SK-N-MC (cell line): ENCODE results near the gene NSD1.

ENCODE experiments used
- DNase-seq: peaks from one replicate; pipeline ENCODE4 v3.0.0-alpha.2; 2011; ENCODE audit warnings: low read depth, low spot score
- H3K27ac ChIP-seq: fragments of 200-600 bp; sonication (generic); 2 replicates; pipeline ENCODE4 v1.5.1; 2016; ENCODE audit warnings: mixed run types
- H3K36me3 ChIP-seq: fragments of 200-600 bp; sonication (generic); 2 replicates; pipeline ENCODE4 v1.6.1; 2017; ENCODE audit warnings: antibody characterized with exemption, low read length, mixed read lengths; ENCODE audit not compliant: insufficient read depth
- H3K4me3 ChIP-seq: fragments of 200-600 bp; sonication (generic); 2 replicates; pipeline ENCODE4 v1.5.1; 2016
- H3K9ac ChIP-seq: fragments of 200-600 bp; sonication (generic); 2 replicates; pipeline ENCODE4 v1.8.0; 2017; ENCODE audit warnings: mixed run types, mixed read lengths; ENCODE audit not compliant: insufficient read length
- H3K9me3 ChIP-seq: fragments of 200-600 bp; sonication (generic); 2 replicates; pipeline ENCODE4 v1.6.1; 2017; ENCODE audit warnings: low read depth, mild to moderate bottlenecking, antibody characterized with exemption, low read length, moderate library complexity, mixed read lengths
- EZH2 ChIP-seq: fragments of 200-600 bp; sonication (generic); IDR thresholded peaks from one replicate; pipeline ENCODE4 v1.6.1; 2017; ENCODE audit warnings: antibody characterized with exemption
- FOXP2 ChIP-seq: optimal IDR thresholded peaks from 2 replicates; pipeline ENCODE3; 2011; ENCODE audit warnings: mild to moderate bottlenecking, moderate library complexity; ENCODE audit not compliant: insufficient read depth; ENCODE audit errors: extremely low read length, control extremely low read depth
- POLR2AphosphoS5 ChIP-seq: IDR thresholded peaks from 2 replicates; pipeline ENCODE4 v1.6.1; 2012; ENCODE audit warnings: mild to moderate bottlenecking, low read depth, low read length, borderline replicate concordance

The NSD1 gene

DNA sequence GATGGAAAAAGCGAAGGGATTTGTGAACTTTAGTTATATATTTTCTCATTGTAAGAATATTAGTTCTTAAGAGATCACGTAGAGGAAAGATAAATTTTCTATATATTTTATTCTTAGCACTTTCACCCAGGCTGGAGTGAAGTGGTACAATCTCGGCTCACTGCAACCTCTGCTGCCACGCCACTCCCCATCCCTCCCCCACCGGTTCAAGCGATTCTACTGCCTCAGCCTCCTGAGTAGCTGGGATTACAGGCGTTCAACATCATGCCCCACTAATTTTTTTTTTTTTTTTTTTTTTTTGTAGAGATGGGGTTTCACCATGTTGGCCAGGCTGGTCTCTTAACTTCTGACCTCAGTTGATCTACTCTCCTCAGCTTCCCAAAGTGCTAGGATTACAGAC lies 127.4 kb downstream of the NSD1 start:
- no peak for DNase-seq
- Histone ChIP-seq H3K27ac (no peak overlapping the region), H3K36me3 (peaks cover 57% of the 10 kb centered on the region), H3K9ac (no peak overlapping the region), H3K4me3 (no peak overlapping the region), H3K9me3 (no peaks in the 10 kb centered on the region)
- TF ChIP-seq POLR2AphosphoS5 (no peak), FOXP2 (no peak), EZH2 (no peak)

DNA sequence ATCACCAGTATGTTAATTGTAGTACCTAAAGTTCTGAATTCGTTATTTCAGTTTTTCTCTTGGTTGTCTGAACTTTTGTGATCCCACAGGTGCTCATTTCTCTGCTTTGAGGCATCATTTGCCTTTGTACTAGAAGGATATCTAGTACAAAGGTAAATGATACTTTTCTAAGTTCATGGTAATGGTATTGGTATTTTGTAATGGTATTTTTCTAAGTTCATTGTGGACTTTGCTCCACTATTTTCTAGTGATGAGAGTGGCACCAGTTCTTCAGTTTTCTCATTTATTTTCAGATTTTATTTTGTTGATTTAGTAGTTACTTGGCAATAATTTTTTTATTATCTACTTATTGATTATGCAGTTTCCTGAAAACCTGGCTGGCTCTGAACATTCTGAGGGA lies 127.9 kb downstream of the NSD1 start:
- TF ChIP-seq EZH2 (no peak), FOXP2 (no peak), POLR2AphosphoS5 (no peak)
- H3K27ac ChIP-seq: no peak overlapping the region
- no peaks in the 10 kb centered on the region for H3K9me3 ChIP-seq
- H3K4me3 ChIP-seq: no peak overlapping the region
- no peak overlapping the region for H3K9ac ChIP-seq
- no peak for DNase-seq
- H3K36me3 ChIP-seq: peaks cover 59% of the 10 kb centered on the region

GRCh38 chr5:177264178-177264577 lies 130.6 kb downstream of the NSD1 start:
- DNase-seq: no peak
- no peaks in the 10 kb centered on the region for H3K9me3 ChIP-seq
- H3K36me3 ChIP-seq: peaks cover 54% of the 10 kb centered on the region
- no peak overlapping the region for H3K4me3 ChIP-seq
- H3K9ac ChIP-seq: no peak overlapping the region
- no peak for TF ChIP-seq POLR2AphosphoS5
- H3K27ac ChIP-seq: no peak overlapping the region

DNA sequence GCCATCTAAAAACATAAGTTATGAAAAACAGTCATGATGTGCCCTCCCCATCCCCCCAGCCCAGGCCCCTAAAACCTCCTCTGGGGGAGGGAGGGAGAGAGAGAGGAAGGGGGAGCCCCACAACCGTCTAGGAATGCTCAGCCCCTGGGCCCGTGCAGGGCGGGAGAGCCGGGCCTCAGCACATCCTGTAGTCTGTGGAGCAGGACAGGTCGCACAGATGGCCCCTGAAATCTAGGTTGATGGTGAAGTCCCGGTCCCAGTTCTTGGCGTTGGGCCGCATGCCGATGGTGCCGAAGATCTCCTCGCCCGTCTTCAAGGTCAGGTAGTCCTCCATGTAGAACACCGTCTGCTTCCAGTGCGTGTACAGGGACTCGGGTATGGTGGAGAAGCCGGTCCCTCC lies 131.8 kb downstream of the NSD1 start:
- Histone ChIP-seq H3K36me3 (peaks cover 55% of the 10 kb centered on the region), H3K9me3 (no peaks in the 10 kb centered on the region), H3K9ac (no peak overlapping the region), H3K4me3 (no peak overlapping the region), H3K27ac (no peak overlapping the region)
- DNase-seq: no peak
- TF ChIP-seq POLR2AphosphoS5 (no peak), FOXP2 (no peak), EZH2 (no peak)

- no peaks in the 10 kb centered on the region for H3K9me3 ChIP-seq
- no peak overlapping the region for H3K9ac ChIP-seq
- TF ChIP-seq EZH2: no peak
- no peak for TF ChIP-seq POLR2AphosphoS5
- TF ChIP-seq FOXP2: no peak
- no peak for DNase-seq
- H3K27ac ChIP-seq: no peak overlapping the region
- peaks cover 50% of the 10 kb centered on the region for H3K36me3 ChIP-seq
- H3K4me3 ChIP-seq: no peak overlapping the region
Measured at GRCh38 chr5:177269232-177269895, 135.8 kb downstream of the NSD1 start.

DNA sequence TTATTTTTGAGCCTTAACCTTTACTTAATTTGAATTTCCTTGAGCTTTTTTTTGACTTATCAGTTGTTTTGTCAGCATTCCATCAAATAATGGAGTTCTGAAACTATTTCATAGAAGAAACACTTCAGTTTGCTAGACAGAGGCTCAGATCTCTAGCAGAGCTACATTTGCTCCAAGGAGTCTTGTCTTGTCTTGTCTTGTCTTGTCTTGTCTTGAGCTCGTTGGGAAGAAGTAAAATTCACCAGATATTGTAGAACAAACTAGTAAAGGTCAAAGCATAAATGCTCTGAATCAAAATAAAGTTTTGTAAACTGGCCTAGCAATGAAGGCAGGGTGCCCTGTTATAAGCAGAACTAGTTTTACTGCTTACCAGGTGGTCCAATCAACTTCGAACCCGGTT lies 136.4 kb downstream of the NSD1 start:
- Histone ChIP-seq H3K9me3 (no peaks in the 10 kb centered on the region), H3K9ac (no peak overlapping the region), H3K27ac (no peak overlapping the region), H3K36me3 (peaks cover 54% of the 10 kb centered on the region), H3K4me3 (no peak overlapping the region)
- no peak for DNase-seq
- TF ChIP-seq FOXP2: no peak
- no peak for TF ChIP-seq POLR2AphosphoS5
- no peak for TF ChIP-seq EZH2

GRCh38 chr5:177270653-177271052 lies 137.1 kb downstream of the NSD1 start:
- Histone ChIP-seq H3K27ac (no peak overlapping the region), H3K36me3 (peaks cover 57% of the 10 kb centered on the region), H3K9ac (no peak overlapping the region), H3K4me3 (no peak overlapping the region), H3K9me3 (no peaks in the 10 kb centered on the region)
- TF ChIP-seq POLR2AphosphoS5: no peak
- DNase-seq: no peak

DNA sequence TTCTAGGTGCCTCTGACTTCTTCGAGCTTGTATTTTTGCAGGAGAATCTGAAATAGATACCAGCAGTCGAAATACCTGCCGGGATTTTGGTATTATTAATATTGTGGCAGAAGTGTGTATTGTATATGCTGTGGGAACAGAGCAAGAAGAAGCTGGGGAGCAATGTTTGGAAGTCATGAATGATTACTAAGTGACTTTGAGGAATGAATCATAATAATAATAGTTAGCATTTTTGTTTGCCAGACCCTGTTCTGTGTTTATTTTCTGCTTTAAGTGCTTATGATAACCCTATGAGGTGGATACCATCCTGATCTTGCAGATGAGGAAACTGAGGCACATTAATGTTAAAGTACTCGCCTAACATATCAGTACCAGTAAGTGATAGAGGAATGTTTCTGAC lies 137.5 kb downstream of the NSD1 start:
- DNase-seq: no peak
- H3K4me3 ChIP-seq: no peak overlapping the region
- TF ChIP-seq POLR2AphosphoS5: no peak
- no peaks in the 10 kb centered on the region for H3K9me3 ChIP-seq
- peaks cover 57% of the 10 kb centered on the region for H3K36me3 ChIP-seq
- H3K9ac ChIP-seq: no peak overlapping the region
- H3K27ac ChIP-seq: no peak overlapping the region

GRCh38 chr5:177275883-177276282 lies 142.3 kb downstream of the NSD1 start:
- Histone ChIP-seq H3K4me3 (no peak overlapping the region), H3K9ac (no peak overlapping the region), H3K36me3 (peaks cover 45% of the 10 kb centered on the region), H3K9me3 (no peaks in the 10 kb centered on the region), H3K27ac (no peak overlapping the region)
- no peak for DNase-seq
- TF ChIP-seq EZH2: no peak
- no peak for TF ChIP-seq FOXP2
- TF ChIP-seq POLR2AphosphoS5: no peak
